GM12873 (cell line): ENCODE measurements around the gene EIF6.

Experiments used
- TF ChIP-seq, protein P1 (sequence below): IDR thresholded peaks from 2 replicates; pipeline ENCODE4 v1.5.1; 2012; ENCODE audit warnings: low read depth, mild to moderate bottlenecking, moderate library complexity, low read length, control low read depth; ENCODE audit not compliant: insufficient read depth; ENCODE audit errors: missing control alignments

The EIF6 gene

DNA sequence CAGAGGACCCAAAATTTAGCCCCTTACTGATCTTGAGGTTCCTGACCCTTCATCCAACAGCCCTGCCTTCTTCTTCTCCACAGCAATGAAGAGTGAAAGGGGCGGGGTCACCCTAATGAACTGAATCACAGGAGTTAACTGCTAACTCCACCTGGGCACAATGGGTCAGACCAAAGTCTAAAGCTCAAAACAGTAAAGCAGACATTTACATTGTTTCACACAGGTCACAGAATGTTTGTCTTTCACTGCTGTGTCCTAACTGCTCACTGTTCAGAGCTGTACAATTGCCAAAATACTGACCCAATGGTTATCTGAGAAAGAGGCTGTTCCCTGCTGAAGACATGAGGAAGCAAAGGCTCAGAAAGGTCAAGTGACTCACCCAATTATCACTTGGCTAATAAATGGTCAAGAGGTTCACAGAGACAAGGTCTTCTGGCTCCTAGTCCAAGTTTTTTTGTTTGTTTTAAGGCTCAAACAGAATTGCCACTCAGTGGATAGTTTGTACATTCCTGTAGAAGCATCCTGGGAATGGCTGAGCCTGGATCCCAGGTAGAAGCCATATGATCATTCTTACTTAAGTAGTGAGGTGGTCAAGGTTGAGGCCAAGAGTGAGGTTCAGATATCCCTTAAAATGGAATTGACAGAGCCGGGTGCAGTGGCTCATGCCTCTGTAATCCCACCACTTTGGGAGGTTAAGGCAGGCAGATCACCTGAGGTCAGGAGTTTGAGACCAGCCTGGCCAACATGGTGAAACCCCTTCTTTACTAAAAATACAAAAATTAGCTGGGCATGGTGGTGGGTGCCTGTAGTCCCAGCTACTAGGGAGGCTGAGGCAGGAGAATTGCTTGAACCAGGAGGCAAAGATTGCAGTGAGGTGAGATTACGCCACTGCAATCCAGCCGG, 42.8 kb upstream of the EIF6 start:
- TF ChIP-seq, protein P1, sequence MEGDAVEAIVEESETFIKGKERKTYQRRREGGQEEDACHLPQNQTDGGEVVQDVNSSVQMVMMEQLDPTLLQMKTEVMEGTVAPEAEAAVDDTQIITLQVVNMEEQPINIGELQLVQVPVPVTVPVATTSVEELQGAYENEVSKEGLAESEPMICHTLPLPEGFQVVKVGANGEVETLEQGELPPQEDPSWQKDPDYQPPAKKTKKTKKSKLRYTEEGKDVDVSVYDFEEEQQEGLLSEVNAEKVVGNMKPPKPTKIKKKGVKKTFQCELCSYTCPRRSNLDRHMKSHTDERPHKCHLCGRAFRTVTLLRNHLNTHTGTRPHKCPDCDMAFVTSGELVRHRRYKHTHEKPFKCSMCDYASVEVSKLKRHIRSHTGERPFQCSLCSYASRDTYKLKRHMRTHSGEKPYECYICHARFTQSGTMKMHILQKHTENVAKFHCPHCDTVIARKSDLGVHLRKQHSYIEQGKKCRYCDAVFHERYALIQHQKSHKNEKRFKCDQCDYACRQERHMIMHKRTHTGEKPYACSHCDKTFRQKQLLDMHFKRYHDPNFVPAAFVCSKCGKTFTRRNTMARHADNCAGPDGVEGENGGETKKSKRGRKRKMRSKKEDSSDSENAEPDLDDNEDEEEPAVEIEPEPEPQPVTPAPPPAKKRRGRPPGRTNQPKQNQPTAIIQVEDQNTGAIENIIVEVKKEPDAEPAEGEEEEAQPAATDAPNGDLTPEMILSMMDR = no peak

DNA sequence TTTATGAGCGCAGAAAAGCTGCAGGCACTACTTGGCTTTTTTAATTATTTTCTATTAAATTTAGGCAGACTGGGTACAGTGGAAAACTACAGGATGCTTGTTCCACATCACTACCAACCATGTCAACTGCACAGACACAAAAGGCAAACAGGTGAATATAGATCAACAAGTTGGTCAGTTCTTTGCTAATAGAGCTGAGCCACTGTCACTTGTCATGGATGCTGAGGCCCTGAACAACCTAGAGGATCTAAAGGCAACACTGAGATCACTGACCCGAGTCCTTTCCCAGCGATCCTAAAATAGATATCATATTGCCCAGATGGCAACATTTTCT, 42.1 kb upstream of the EIF6 start:
- TF ChIP-seq, protein P1 = no peak

DNA sequence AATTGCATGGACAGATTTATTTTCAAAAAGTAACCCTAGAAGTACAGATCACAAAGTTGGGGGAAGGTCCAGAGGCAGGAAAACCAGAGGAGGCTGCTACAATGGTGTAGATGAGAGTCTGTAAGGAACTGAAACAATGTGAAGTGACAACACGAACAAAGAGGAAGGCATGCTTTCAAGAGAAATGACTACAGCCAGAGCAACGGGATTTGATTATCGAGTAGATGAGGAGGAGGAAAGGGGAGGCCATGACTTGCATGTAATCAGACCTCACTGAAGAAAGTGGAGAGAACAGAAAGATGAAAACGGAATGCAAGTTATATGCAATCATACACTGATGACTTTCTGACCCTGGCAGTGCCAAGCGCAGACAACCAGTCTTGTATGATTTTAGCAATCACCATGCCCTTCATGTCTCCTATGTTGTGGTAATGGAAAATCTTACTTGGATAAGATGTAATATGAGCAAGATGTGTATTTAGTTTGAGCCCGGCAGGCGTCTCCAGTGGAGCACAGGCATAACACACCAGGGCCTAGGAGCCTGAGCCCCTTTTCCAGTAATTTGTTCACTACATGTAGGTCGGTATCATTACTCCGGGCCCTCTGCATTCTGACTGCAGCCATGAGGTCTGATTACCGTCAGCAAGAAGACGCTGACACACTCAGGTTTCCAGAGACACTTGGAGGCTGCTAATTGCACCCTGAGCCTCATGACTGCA, 41.6 kb upstream of the EIF6 start:
- TF ChIP-seq, protein P1 = no peak

DNA sequence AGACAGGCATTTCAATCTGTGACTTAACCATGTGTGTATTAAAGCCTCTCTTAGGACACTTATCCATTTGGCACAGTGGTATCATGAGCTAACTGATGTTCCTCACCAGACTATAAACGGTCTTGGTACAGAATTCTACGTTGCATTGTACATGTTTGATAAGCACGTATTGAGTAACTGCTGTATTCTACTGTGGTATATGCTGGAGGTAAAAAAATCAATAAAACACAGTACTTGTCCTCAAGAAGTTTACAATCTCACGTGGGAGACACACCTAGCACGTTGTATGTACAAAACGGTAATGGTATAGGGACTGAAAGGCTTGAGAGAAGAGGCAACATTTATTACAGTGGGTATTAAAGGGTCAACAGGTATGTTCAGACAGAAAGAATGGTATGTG, 40.8 kb upstream of the EIF6 start:
- TF ChIP-seq, protein P1 = no peak

DNA sequence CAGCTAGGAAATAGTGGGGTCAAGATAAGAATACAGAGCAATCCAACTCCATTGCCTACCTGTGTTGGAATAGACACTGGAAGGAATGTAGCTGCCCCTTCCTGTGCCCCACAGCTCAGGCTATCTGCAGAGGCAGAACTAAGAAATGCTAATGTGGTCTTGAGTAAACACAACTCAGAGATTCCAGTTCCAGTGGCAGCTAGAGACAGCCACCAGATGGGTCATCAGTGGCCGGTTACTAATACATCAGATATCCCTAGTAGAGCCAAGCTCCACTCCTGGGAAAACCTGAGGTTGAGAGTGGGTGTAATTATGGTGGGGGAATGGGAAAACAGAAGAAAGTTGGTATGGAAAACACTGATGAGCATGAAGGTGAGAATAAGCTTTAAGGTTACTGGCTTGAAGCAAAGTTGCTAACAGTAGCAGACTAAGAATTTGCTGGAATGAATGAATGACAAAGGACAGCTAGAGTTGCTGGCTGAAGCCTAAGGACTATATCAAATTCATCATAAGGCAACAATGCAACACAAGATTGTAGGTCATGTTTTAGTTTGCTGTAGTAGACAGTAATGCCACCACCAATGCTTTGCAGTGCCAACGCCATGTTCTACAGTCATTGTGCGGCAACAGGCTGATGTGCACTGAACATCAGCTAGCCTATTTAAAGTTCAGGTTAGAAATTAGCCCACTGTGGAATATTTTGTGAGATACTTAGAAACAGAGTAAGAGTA, 36.0 kb upstream of the EIF6 start:
- TF ChIP-seq, protein P1 = no peak

DNA sequence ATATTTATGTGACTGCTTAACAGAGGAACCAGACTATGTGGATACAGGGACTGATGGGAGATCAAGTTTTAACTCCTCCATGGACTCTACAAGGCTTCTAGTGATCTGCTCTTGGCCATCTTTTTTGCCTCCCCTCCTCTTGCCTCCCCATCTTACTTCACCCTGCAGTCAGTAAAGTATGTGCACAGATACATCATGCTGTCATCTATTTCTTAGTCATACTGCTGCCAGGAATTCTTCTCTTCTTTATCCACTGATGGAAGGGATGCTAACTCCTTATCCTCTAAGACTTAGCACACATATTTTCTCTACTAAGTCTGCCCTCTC, 35.3 kb upstream of the EIF6 start:
- TF ChIP-seq, protein P1 = no peak
